BE2C (cell line): ENCODE data around the gene RAMP3. TPM values are rescaled to one million over a fixed set of nuclear protein-coding genes. Genes with fewer than 3 reads are reported as not detected.
A peak's percentile ranks its signal among the peaks of the same experiment; 100 is the strongest.
"Not testable (repeated sequence)": the region's sequence is repeated elsewhere in the genome, so short reads cannot be mapped to it uniquely, and the experiment has no call there.

ENCODE experiments used
- DNase-seq: peaks from one replicate; pipeline ENCODE4 v3.0.0-alpha.2; 2020
- H3K27me3 ChIP-seq: fragments of 250-450 bp; sonication (Bioruptor Pico); 2 replicates; pipeline ENCODE4 v1.5.1; 2020; ENCODE audit warnings: mild to moderate bottlenecking
- H3K36me3 ChIP-seq: fragments of 250-450 bp; sonication (Bioruptor Pico); 2 replicates; pipeline ENCODE4 v1.5.1; 2020; ENCODE audit warnings: mild to moderate bottlenecking
- H3K4me1 ChIP-seq: fragments of 250-450 bp; sonication (Bioruptor Pico); 2 replicates; pipeline ENCODE4 v1.5.1; 2020
- H3K4me3 ChIP-seq: 2 replicates; pipeline ENCODE4 v1.5.1; 2011; ENCODE audit warnings: low read depth, low read length
- H3K9me3 ChIP-seq: fragments of 250-450 bp; sonication (Bioruptor Pico); 2 replicates; pipeline ENCODE4 v1.5.1; 2020
- CTCF ChIP-seq: IDR thresholded peaks from 2 replicates; pipeline ENCODE4 v1.5.1; 2012; ENCODE audit warnings: mild to moderate bottlenecking, low read depth, low read length
- polyA plus RNA-seq: library from polyadenylated mRNA; unstranded; fragments of >200 nt; gene quantifications from one replicate; pipeline ENCODE4 v1.2.1, GENCODE V29; 2012; ENCODE audit warnings: low read depth, missing spikeins; ENCODE audit not compliant: insufficient read length, insufficient read depth

Gene RAMP3
- polyA plus RNA-seq = not detected

DNA sequence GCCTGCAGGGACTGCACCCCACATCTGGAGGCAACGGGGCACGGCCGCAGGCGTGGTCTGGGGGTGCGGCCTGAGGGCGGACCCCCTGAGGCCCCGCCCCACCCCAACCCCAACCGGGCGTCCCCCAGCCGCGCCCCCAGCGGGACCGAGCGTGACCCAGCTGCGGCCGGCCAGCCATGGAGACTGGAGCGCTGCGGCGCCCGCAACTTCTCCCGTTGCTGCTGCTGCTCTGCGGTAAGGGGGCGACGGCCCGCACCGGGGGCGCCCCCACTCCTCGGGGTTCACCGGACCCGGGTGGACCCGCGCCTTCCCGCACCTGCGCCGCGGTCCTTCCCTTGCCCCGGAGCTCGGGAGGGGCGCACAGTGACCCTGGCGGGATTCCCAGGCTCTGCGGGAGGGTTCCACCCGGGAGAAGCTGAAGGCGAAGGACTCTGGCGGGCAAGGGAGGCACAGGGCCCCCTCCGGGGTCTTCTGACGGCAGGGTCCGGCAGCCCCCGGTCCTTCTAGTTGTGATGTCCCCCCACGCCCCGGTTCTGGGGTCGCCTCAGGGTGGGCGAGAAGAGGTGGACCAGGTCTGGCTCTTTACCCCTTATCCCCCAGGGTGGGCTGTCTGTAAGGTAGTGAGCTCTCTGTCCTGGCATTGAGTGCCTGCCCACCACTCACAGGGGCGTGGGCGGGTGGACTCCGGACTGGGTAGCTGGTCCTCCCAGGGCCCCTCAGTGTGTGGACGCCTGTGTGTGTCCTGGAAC, at the start of gene RAMP3:
Gene RAMP3, plus strand, starts transcription at position 139 of the 749 bp plus-strand sequence. Its CDS starts 38 bp downstream, at position 177.
- Histone ChIP-seq H3K4me3 (no peak within 1 kb of the TSS), H3K9me3 (no peaks in the 10 kb centered on the region), H3K27me3 (no peaks in the 10 kb centered on the region), H3K36me3 (no peaks in the 10 kb centered on the region), H3K4me1 (peaks cover 4% of the 10 kb centered on the region)
- DNase-seq = no peak
- no peak for TF ChIP-seq CTCF

- TF ChIP-seq CTCF = no peak
- H3K4me1 ChIP-seq = no peaks in the 10 kb centered on the region
- H3K4me3 ChIP-seq = no peak overlapping the region
- no peaks in the 10 kb centered on the region for H3K27me3 ChIP-seq
- H3K9me3 ChIP-seq = no peaks in the 10 kb centered on the region
- DNase-seq = no peak
- peaks cover 59% of the 10 kb centered on the region for H3K36me3 ChIP-seq
Observed at GRCh38 chr7:45108863-45109262, 48.7 kb upstream of the RAMP3 start.

DNA sequence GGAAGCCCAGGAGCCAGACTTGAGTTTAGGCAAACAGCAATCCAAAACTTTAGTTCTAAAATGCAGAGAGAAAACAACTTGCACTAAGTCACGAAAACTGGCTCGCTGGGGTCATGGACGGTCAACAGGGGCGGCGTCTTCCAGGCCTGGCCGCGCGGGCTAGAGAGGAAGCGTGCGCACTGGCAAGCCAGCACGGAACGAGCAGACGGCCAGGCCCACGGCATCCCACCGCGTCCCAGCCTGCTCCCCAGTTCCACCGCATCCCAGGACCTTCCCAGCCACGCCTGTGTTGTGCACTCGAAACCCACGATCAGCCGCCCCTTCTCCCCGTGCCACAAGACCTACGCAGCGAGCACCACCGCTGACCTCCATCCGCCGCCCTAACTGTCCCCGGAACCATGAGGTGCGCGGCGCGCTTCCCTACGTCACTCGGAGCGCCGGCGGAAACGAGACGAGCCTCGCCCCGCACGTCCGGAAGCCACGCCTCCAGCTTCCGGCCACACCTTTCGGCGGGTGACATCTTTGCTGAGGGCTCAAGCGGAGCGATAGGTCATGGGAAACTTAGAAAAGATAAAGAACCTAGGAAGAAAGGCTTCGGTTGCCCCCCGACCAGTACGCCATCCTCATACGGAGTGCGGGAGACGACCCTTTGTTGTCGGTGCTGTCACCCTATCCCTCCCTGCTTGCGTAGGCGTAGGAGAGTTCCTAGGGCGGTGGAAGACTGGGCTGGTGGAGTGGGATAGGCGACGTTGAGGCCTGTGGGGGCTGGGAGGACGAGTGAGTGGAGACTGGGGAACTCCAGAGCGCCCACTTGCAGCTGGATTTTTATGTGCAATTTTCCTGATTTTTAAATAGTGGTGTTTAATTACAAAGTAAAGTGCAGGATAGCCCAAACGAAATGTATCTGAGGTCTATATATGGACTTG, 46.0 kb upstream of the RAMP3 start, which contains the start of gene TBRG4:
Gene TBRG4, minus strand, starts transcription at position 400 of the 926 bp plus-strand sequence. CDS start 2,460 bp downstream, outside the sequence.
- Histone ChIP-seq H3K36me3 (peaks cover 32% of the 10 kb centered on the region), H3K27me3 (no peaks in the 10 kb centered on the region), H3K4me3 (peak within 1 kb of the TSS; percentile 98), H3K9me3 (no peaks in the 10 kb centered on the region), H3K4me1 (no peaks in the 10 kb centered on the region)
- peak; percentile 96 for DNase-seq
- TF ChIP-seq CTCF = peak; percentile 57

DNA sequence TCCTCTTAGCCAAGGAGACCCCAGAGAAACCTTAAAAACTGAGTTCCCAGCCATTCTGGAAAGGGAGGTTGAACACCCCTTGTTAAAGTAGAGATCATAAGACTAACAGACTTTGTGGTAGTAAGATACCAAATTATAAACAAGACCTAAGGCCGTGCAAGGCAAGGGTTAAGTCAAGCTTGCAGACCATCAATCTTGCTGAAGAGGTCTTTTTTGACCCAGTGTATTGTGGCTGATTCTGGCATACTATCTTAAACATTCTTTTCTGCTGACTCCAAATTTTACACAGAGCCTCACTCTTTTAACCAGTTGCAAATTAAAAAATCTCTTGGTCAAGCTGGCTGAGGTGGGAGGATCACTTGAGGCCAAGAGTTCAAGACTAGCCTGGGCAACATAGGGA, 44.9 kb upstream of the RAMP3 start:
- no peak for DNase-seq
- no peaks in the 10 kb centered on the region for H3K9me3 ChIP-seq
- H3K4me3 ChIP-seq = no peak overlapping the region
- TF ChIP-seq CTCF = no peak
- H3K27me3 ChIP-seq = no peaks in the 10 kb centered on the region
- H3K36me3 ChIP-seq = peaks cover 21% of the 10 kb centered on the region
- H3K4me1 ChIP-seq = no peaks in the 10 kb centered on the region

GRCh38 chr7:45114257-45114656, 43.3 kb upstream of the RAMP3 start:
- H3K36me3 ChIP-seq, H3K9me3 ChIP-seq, H3K27me3 ChIP-seq, H3K4me3 ChIP-seq, H3K4me1 ChIP-seq, DNase-seq: not testable (repeated sequence)

DNA sequence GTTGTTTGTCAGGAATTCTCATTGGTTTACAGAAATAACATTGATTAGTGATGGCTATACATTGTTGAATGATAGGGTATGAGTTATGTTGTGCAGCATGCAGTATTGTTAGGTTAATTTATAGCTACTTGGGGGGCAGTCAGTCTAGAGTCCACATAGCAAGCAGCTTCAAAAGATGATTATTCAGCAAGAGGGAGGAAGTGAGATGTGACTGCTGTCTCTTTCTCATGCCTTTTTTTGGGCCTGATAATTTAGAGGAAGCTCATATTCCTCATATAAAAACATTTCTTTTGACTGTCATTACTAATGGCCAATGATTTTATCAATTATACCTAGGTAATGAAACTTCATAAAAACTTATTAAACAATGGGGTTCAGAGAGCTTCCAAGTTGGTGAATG, 42.7 kb upstream of the RAMP3 start:
- Histone ChIP-seq H3K9me3 (no peaks in the 10 kb centered on the region), H3K4me1 (no peaks in the 10 kb centered on the region), H3K36me3 (no peaks in the 10 kb centered on the region), H3K4me3 (no peak overlapping the region), H3K27me3 (no peaks in the 10 kb centered on the region)
- no peak for TF ChIP-seq CTCF
- no peak for DNase-seq
